NB4 (cell line): Measurements from ENCODE around the gene NDUFAF3.

ENCODE experiments used
- CTCF ChIP-seq: IDR thresholded peaks from one replicate; pipeline ENCODE4 v1.5.1; 2012; ENCODE audit warnings: low read depth, low read length
- POLR2A ChIP-seq: IDR thresholded peaks from 2 replicates; pipeline ENCODE4 v1.6.1; 2011; ENCODE audit warnings: mild to moderate bottlenecking; ENCODE audit not compliant: insufficient read length; ENCODE audit errors: extremely low read depth

GRCh38 chr3:49028298-49028672 lies 6.4 kb downstream of the NDUFAF3 start:
- TF ChIP-seq CTCF (no peak), POLR2A (no peak)
